A673 (cell line): Measurements from ENCODE around the gene GRAMD1B.

Experiments
- CTCF ChIP-seq: fragments of 300-800, 200-600 bp; sonication (generic); conservative IDR thresholded peaks from 2 replicates; pipeline ENCODE4 v1.5.1; 2017; ENCODE audit warnings: low read depth, mild to moderate bottlenecking, antibody characterized with exemption, low read length, moderate library complexity, mixed read lengths
- EZH2 ChIP-seq: fragments of 200-600 bp; sonication (generic); IDR thresholded peaks from 2 replicates; pipeline ENCODE4 v1.6.1; 2017; ENCODE audit warnings: borderline replicate concordance, low read depth, mild to moderate bottlenecking, mixed read lengths, antibody characterized with exemption, low read length; ENCODE audit not compliant: poor library complexity, severe bottlenecking

- TF ChIP-seq CTCF (no peak), EZH2 (no peak)
Observed at GRCh38 chr11:123608945-123609344, 178.9 kb downstream of the GRAMD1B start.
